HUES6 (cell line): ENCODE data around the gene COA3.
A peak's percentile ranks its signal among the peaks of the same experiment; 100 is the strongest.
"Not testable (repeated sequence)": the region's sequence is repeated elsewhere in the genome, so short reads cannot be mapped to it uniquely, and the experiment has no call there.

Source experiments
- H3K27ac ChIP-seq: 2 replicates; pipeline ENCODE4 v1.7.0; 2013; ENCODE audit warnings: low read depth, mild to moderate bottlenecking, low read length, inconsistent platforms
- H3K27me3 ChIP-seq: 2 replicates; pipeline ENCODE4 v1.6.1; 2013; ENCODE audit warnings: low read length; ENCODE audit not compliant: control insufficient read depth, insufficient read depth
- H3K36me3 ChIP-seq: 2 replicates; pipeline ENCODE4 v1.6.1; 2013; ENCODE audit warnings: low read length; ENCODE audit not compliant: control insufficient read depth, insufficient read depth
- H3K4me1 ChIP-seq: 2 replicates; pipeline ENCODE4 v1.6.1; 2013; ENCODE audit warnings: low read length; ENCODE audit not compliant: control insufficient read depth, insufficient read depth
- H3K4me3 ChIP-seq: 2 replicates; pipeline ENCODE4 v1.5.1; 2013; ENCODE audit warnings: low read depth, low read length
- H3K9ac ChIP-seq: one replicate; pipeline ENCODE4 v1.6.1; 2013; ENCODE audit warnings: mild to moderate bottlenecking, low read length
- H3K9me3 ChIP-seq: 2 replicates; pipeline ENCODE4 v1.6.1; 2013; ENCODE audit warnings: low read depth, low read length; ENCODE audit not compliant: control insufficient read depth, insufficient read depth

The COA3 gene

GRCh38 chr17:42779936-42780850 is 18.3 kb downstream of the COA3 start, which contains the start of gene WNK4:
TSS of gene WNK4 (plus strand) at chr17:42780610. CDS start at chr17:42780699, 89 bp downstream.
- Histone ChIP-seq H3K4me3 (peak within 1 kb of the TSS; percentile 83), H3K4me1 (peaks cover 27% of the 10 kb centered on the region), H3K9me3 (no peaks in the 10 kb centered on the region), H3K9ac (peak within 1 kb of the TSS; percentile 74), H3K36me3 (peaks cover 36% of the 10 kb centered on the region), H3K27me3 (peaks cover 36% of the 10 kb centered on the region), H3K27ac (no peak within 1 kb of the TSS)

- Histone ChIP-seq H3K9me3 (no peaks in the 10 kb centered on the region), H3K36me3 (peaks cover 37% of the 10 kb centered on the region), H3K4me3 (peak overlapping the region; percentile 83), H3K9ac (peak overlapping the region; percentile 74), H3K4me1 (peaks cover 27% of the 10 kb centered on the region), H3K27ac (no peak overlapping the region), H3K27me3 (peaks cover 34% of the 10 kb centered on the region)
Observed at GRCh38 chr17:42779304-42779935, 19.1 kb downstream of the COA3 start.

GRCh38 chr17:42778570-42778969 is 19.9 kb downstream of the COA3 start:
- Histone ChIP-seq H3K9ac (no peak overlapping the region), H3K27ac (no peak overlapping the region), H3K4me1 (peaks cover 27% of the 10 kb centered on the region), H3K9me3 (no peaks in the 10 kb centered on the region), H3K36me3 (peaks cover 37% of the 10 kb centered on the region), H3K27me3 (peaks cover 31% of the 10 kb centered on the region), H3K4me3 (no peak overlapping the region)

GRCh38 chr17:42775534-42776098 is 22.9 kb downstream of the COA3 start:
- Histone ChIP-seq H3K27me3 (peaks cover 2% of the 10 kb centered on the region), H3K9me3 (no peaks in the 10 kb centered on the region), H3K4me3 (no peak overlapping the region), H3K27ac (no peak overlapping the region), H3K9ac (no peak overlapping the region), H3K36me3 (peaks cover 37% of the 10 kb centered on the region), H3K4me1 (peaks cover 7% of the 10 kb centered on the region; the same call in 1 of the 2 replicates)

- peak overlapping the region; percentile 88 for H3K9ac ChIP-seq
- H3K9me3 ChIP-seq = no peaks in the 10 kb centered on the region
- no peak overlapping the region for H3K27ac ChIP-seq
Observed at GRCh38 chr17:42774066-42774745, 24.3 kb downstream of the COA3 start.

GRCh38 chr17:42773290-42774035 is 25.0 kb downstream of the COA3 start, which contains the start of gene VPS25:
TSS of gene VPS25 (plus strand) at chr17:42773449. CDS start at chr17:42773476, 27 bp downstream.
- Histone ChIP-seq H3K27ac (peak within 1 kb of the TSS; percentile 57; the same call in 1 of the 2 replicates), H3K27me3 (no peaks in the 10 kb centered on the region), H3K9me3 (no peaks in the 10 kb centered on the region), H3K9ac (peak within 1 kb of the TSS; percentile 88), H3K36me3 (peaks cover 26% of the 10 kb centered on the region), H3K4me3 (peak within 1 kb of the TSS; percentile 85), H3K4me1 (no peaks in the 10 kb centered on the region)

More at GRCh38 chr17:42774066-42774745, 24.3 kb downstream of the COA3 start:
- no peaks in the 10 kb centered on the region for H3K27me3 ChIP-seq
- peaks cover 34% of the 10 kb centered on the region for H3K36me3 ChIP-seq
- H3K4me3 ChIP-seq = peak overlapping the region; percentile 85
- H3K4me1 ChIP-seq = no peaks in the 10 kb centered on the region

GRCh38 chr17:42772945-42773289 is 25.6 kb downstream of the COA3 start:
- Histone ChIP-seq H3K27me3 (no peaks in the 10 kb centered on the region), H3K9me3 (no peaks in the 10 kb centered on the region), H3K27ac (no peak overlapping the region)

GRCh38 chr17:42769964-42770363 is 28.5 kb downstream of the COA3 start:
- H3K4me3 ChIP-seq, H3K27me3 ChIP-seq, H3K27ac ChIP-seq, H3K9ac ChIP-seq, H3K9me3 ChIP-seq, H3K36me3 ChIP-seq, H3K4me1 ChIP-seq: not testable (repeated sequence)

More at GRCh38 chr17:42772945-42773289, 25.6 kb downstream of the COA3 start:
- H3K4me3 ChIP-seq = peak overlapping the region; percentile 85
- H3K4me1 ChIP-seq = no peaks in the 10 kb centered on the region
- peaks cover 22% of the 10 kb centered on the region for H3K36me3 ChIP-seq
- H3K9ac ChIP-seq = peak overlapping the region; percentile 88

GRCh38 chr17:42768006-42768405 is 30.5 kb downstream of the COA3 start:
- not testable (repeated sequence) for H3K4me3 ChIP-seq, H3K9ac ChIP-seq, H3K9me3 ChIP-seq, H3K36me3 ChIP-seq, H3K27ac ChIP-seq, H3K4me1 ChIP-seq, H3K27me3 ChIP-seq

- no peaks in the 10 kb centered on the region for H3K9me3 ChIP-seq
- H3K4me3 ChIP-seq = no peak overlapping the region
- peaks cover 9% of the 10 kb centered on the region for H3K4me1 ChIP-seq
- H3K27ac ChIP-seq = no peak overlapping the region
- H3K36me3 ChIP-seq = no peaks in the 10 kb centered on the region
- H3K9ac ChIP-seq = no peak overlapping the region
- H3K27me3 ChIP-seq = peaks cover 2% of the 10 kb centered on the region
Observed at GRCh38 chr17:42767512-42767911, 31.0 kb downstream of the COA3 start.
